ENCODE results near the gene TUBD1. TPM values are rescaled to one million over a fixed set of nuclear protein-coding genes. Genes with fewer than 3 reads are reported as not detected.
"Not testable (repeated sequence)": the region's sequence is repeated elsewhere in the genome, so short reads cannot be mapped to it uniquely, and the experiment has no call there.

Gene TUBD1
- polyA plus RNA-seq, 3 donors from 2014 or later, result 8.8 to 12.7 (median 10.1) TPM

DNA sequence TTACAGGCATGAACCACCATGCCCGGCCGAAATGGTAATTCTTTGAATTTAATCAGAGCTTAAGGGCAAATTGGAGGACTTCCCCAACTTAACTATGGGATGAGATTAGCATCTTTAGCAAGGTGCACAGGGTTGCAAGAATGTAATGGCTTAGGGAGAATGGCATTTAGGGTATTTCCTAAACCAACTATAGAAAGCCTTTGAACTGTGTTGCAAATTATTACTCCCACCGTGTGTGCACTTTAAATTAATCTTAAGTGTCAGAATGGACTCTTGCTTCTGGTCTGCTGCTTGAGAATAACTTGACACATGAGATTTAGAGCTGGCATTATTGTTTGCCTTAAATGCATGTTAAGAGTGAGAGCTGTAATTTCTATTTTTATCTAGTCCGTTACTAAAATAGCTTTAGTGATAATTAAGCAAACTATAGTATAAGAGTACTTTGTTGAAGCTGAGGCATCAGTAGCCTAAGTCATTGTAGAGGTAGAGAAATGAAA is 59.8 kb downstream of the TUBD1 start:
- H3K4me1 Mint-ChIP-seq, result peaks cover 44 to 59% of the 10 kb centered on the region in 2 donors
- no peak overlapping the region for H3K4me3 Mint-ChIP-seq
- H3K9me3 Mint-ChIP-seq, result no peaks in the 10 kb centered on the region
- H3K27ac Mint-ChIP-seq, result peak overlapping the region in 5 of 6 donors; percentile 7 to 72 (median 49)
- H3K27me3 Mint-ChIP-seq (ENCODE audit: low read depth in 3 of 3), result peaks cover 0 to 4% (median 0%) of the 10 kb centered on the region in 3 donors
- no peak for DNase-seq
- peaks cover 0 to 7% (median 3%) of the 10 kb centered on the region in 3 donors for H3K36me3 Mint-ChIP-seq

GRCh38 chr17:59830846-59831486 is 61.8 kb downstream of the TUBD1 start:
- H3K4me1 Mint-ChIP-seq, result peaks cover 43 to 57% of the 10 kb centered on the region in 2 donors
- no peak overlapping the region for H3K4me3 Mint-ChIP-seq
- H3K27me3 Mint-ChIP-seq (ENCODE audit: low read depth in 3 of 3), result no peaks in the 10 kb centered on the region
- DNase-seq, result no peak
- no peaks in the 10 kb centered on the region for H3K9me3 Mint-ChIP-seq
- peak overlapping the region; percentile 64 to 97 (median 80) for H3K27ac Mint-ChIP-seq
- peaks cover 0 to 16% (median 3%) of the 10 kb centered on the region in 3 donors for H3K36me3 Mint-ChIP-seq

GRCh38 chr17:59830007-59830630 is 62.6 kb downstream of the TUBD1 start:
- H3K36me3 Mint-ChIP-seq, result peaks cover 0 to 21% (median 3%) of the 10 kb centered on the region in 3 donors
- no peaks in the 10 kb centered on the region for H3K27me3 Mint-ChIP-seq (ENCODE audit: low read depth in 3 of 3)
- H3K27ac Mint-ChIP-seq, result peak overlapping the region; percentile 86 to 99 (median 95)
- H3K9me3 Mint-ChIP-seq, result no peaks in the 10 kb centered on the region
- peak overlapping the region; percentile 6 to 84 (median 36) for H3K4me3 Mint-ChIP-seq
- peaks cover 43 to 63% of the 10 kb centered on the region in 2 donors for H3K4me1 Mint-ChIP-seq
- DNase-seq, result no peak

- no peaks in the 10 kb centered on the region for H3K9me3 Mint-ChIP-seq
- H3K4me3 Mint-ChIP-seq, result peak overlapping the region; percentile 19 to 84 (median 76)
- H3K27ac Mint-ChIP-seq, result peak overlapping the region; percentile 86 to 99 (median 95)
- peaks cover 0 to 21% (median 3%) of the 10 kb centered on the region in 3 donors for H3K36me3 Mint-ChIP-seq
- no peaks in the 10 kb centered on the region for H3K27me3 Mint-ChIP-seq (ENCODE audit: low read depth in 3 of 3)
- peak; percentile 67 to 74 (median 68) for DNase-seq
- peaks cover 43 to 63% of the 10 kb centered on the region in 2 donors for H3K4me1 Mint-ChIP-seq
Measured at GRCh38 chr17:59829217-59830006, 63.3 kb downstream of the TUBD1 start.

DNA sequence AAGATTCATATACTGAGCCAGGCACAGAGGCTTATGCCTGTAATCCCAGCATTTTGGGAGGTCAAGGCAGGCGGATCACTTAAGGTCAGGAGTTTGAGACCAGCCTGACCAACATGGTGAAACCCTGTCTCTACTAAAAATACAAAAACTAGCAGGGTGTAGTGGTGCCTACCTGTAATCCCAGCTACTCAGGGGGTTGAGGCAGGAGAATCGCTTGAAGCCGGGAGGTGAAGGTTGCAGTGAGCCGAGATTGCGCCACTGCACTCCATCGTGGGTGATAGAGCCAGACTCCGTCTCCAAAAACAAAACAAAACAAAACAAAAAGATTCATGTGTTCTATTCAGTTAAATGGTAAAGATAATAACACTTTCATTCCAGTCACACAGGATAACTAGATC is 63.9 kb downstream of the TUBD1 start:
- H3K9me3 Mint-ChIP-seq; H3K27me3 Mint-ChIP-seq (ENCODE audit: low read depth in 3 of 3); DNase-seq: not testable (repeated sequence)
- Mint-ChIP-seq H3K4me3 (peak overlapping the region; percentile 19 to 84 (median 76)), H3K4me1 (peaks cover 43 to 63% of the 10 kb centered on the region in 2 donors), H3K27ac (peak overlapping the region; percentile 86 to 99 (median 95)), H3K36me3 (peaks cover 0 to 21% (median 3%) of the 10 kb centered on the region in 3 donors)

DNA sequence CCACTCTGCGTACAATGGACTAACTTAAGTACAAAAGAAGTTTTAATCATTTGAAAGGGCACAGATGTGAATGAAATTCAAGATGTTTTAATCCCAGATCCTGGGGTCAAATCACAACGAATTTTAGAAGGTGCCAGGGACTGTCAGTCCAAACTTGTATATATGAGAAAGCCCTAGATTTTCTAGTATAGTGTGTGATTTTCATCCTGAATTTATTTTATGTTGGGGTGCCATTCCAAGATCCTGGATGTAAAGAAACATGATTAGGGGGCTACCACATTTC is 64.3 kb downstream of the TUBD1 start:
- H3K4me1 Mint-ChIP-seq, result peaks cover 43 to 60% of the 10 kb centered on the region in 2 donors
- H3K27me3 Mint-ChIP-seq (ENCODE audit: low read depth in 3 of 3), result no peaks in the 10 kb centered on the region
- H3K36me3 Mint-ChIP-seq, result peaks cover 0 to 17% (median 0%) of the 10 kb centered on the region in 3 donors
- DNase-seq, result no peak
- peak overlapping the region; percentile 86 to 99 (median 95) for H3K27ac Mint-ChIP-seq
- H3K9me3 Mint-ChIP-seq, result no peaks in the 10 kb centered on the region
- H3K4me3 Mint-ChIP-seq, result peak overlapping the region in 3 of 5 donors; percentile 66 to 84 (median 77)

DNA sequence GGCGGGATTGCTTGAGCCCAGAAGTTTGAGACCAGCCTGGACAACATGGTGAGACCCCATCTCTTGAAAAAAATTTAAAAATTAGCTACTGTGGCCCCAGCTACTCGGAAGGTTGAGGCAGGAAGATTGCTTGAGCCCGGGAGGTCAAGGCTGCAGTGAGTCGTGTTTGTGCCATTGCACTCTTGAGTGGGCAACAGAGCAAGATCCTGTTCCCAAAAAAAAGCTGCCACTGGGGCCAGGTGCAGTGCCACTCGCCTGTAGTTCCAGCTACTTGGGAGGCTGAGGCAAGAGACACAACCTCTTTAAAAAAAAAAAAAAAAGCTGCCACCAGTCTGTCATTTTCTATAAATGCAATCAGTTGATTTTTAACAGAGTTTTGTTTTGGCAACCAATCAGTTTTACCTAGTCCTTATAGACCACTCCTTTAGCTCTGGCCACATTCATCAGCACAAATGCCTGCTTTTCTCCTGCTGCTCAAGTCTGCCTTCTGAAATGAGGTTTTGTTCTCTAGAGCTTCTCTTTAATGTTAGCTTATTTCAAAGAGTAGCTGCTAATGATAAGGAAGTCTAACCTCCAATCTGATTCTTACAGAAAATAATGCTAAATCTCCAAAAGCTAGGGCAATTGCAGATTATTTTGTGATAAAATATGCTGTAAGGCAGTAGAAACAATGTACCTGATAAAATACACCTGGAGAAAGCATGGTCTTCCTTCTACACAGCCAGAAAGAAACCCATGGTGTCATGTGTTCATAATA is 64.8 kb downstream of the TUBD1 start:
- H3K9me3 Mint-ChIP-seq, result no peaks in the 10 kb centered on the region
- peaks cover 0 to 17% (median under 1%) of the 10 kb centered on the region in 3 donors for H3K36me3 Mint-ChIP-seq
- no peaks in the 10 kb centered on the region for H3K27me3 Mint-ChIP-seq (ENCODE audit: low read depth in 3 of 3)
- peak overlapping the region in 2 of 5 donors; percentile 7 to 84 for H3K4me3 Mint-ChIP-seq
- peaks cover 43 to 55% of the 10 kb centered on the region in 2 donors for H3K4me1 Mint-ChIP-seq
- H3K27ac Mint-ChIP-seq, result peak overlapping the region; percentile 86 to 99 (median 95)
- no peak for DNase-seq

DNA sequence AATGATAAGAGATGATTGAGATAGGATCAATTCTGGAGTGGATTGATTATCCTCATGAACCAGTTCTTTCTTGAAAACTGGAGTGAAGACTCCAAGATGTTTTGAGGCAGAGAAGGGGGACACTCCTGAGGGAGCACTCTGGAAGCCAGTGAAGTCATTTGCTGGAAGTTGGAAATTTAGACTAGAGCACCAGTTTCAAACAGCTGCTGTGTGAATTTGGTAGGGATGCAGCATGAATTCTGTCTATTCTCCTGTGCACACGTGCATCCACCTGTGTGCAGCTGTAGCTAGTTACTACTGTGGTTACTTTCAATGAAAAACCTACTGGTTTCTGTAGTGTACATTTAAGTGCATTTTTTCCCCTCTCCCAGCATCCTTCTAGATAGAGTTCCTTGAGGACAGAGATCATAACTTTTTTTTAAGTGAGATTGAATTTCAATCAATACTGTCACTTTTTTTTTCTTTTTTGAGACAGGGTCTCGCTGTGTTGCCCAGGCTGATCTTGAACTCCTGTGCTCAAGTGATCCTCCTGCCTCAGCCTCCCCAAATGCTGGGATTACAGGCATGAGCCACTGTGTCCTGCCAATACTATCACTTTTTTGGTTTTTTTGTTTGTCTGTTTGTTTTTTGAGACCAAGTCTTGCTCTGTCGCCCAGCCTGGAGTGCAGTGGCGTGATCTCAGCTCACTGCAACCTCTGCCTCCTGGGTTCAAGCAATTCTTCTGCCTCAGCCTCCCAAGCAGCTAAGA is 65.9 kb downstream of the TUBD1 start:
- no peaks in the 10 kb centered on the region for H3K9me3 Mint-ChIP-seq
- peak overlapping the region in 1 of 5 donors; percentile 48 for H3K4me3 Mint-ChIP-seq
- H3K27ac Mint-ChIP-seq, result peak overlapping the region; percentile 42 to 77 (median 59)
- H3K4me1 Mint-ChIP-seq, result peaks cover 43 to 55% of the 10 kb centered on the region in 2 donors
- no peaks in the 10 kb centered on the region for H3K27me3 Mint-ChIP-seq (ENCODE audit: low read depth in 3 of 3)
- peaks cover 0 to 21% (median 6%) of the 10 kb centered on the region in 3 donors for H3K36me3 Mint-ChIP-seq
- DNase-seq, result no peak

- Mint-ChIP-seq H3K9me3 (no peaks in the 10 kb centered on the region), H3K27ac (peak overlapping the region; percentile 33 to 77 (median 59)), H3K36me3 (peaks cover 0 to 21% (median 6%) of the 10 kb centered on the region in 3 donors), H3K27me3 (ENCODE audit: low read depth in 3 of 3) (no peaks in the 10 kb centered on the region), H3K4me1 (peaks cover 37 to 49% of the 10 kb centered on the region in 2 donors), H3K4me3 (peak overlapping the region in 1 of 5 donors; percentile 30)
- no peak for DNase-seq
Measured at GRCh38 chr17:59825533-59826322, 67.0 kb downstream of the TUBD1 start.

DNA sequence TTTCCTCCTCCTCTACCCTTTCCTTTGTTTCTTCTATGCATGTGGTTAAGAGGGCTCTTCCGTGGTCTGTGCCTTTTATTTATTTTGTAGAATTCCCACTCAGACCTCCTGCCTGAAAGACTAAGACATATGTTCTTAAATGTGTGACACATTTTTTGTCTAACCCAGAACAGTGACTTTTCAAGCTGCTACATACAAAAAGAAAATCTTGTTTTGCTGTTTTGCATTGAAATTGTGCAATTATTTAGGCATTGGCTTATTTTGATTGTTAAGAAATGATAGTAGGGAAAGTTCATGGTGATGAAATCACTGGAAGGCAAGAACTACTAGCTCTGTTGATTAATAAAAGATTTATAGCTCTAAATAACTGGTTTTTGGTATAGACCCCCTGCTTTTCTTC is 76.8 kb downstream of the TUBD1 start:
- Mint-ChIP-seq H3K36me3 (peaks cover 4 to 36% (median 24%) of the 10 kb centered on the region in 3 donors), H3K4me3 (no peak overlapping the region), H3K4me1 (peaks cover 16 to 19% of the 10 kb centered on the region in 2 donors), H3K9me3 (no peaks in the 10 kb centered on the region), H3K27me3 (ENCODE audit: low read depth in 3 of 3) (no peaks in the 10 kb centered on the region), H3K27ac (peak overlapping the region in 1 of 6 donors; percentile 9)
- DNase-seq, result no peak

DNA sequence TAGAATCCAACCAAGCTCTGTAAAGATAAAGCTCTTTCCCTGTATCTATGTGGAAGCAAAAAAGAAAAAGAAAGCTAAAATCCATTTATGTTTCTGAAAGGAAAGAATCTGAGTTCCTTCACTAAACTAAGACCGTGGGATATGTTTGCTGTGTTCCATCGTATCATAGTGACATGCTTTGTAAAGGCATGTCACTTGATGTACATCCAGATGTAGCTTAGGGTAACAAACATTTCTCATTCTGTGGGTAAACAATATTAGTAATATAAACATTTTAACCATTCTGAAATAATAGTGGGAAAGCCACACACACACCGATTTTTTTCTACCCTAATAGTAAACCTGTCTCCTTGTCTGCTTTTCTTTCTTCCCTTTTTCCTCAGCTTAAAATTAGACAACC is 78.1 kb downstream of the TUBD1 start:
- Mint-ChIP-seq H3K27ac (peak overlapping the region in 1 of 6 donors; percentile 39), H3K36me3 (peaks cover 4 to 28% (median 19%) of the 10 kb centered on the region in 3 donors), H3K4me3 (no peak overlapping the region), H3K4me1 (peaks cover 16 to 19% of the 10 kb centered on the region in 2 donors), H3K9me3 (no peaks in the 10 kb centered on the region), H3K27me3 (ENCODE audit: low read depth in 3 of 3) (no peaks in the 10 kb centered on the region)
- DNase-seq, result no peak

- no peak for DNase-seq
- H3K4me3 Mint-ChIP-seq, result no peak overlapping the region
- peaks cover 4 to 28% (median 19%) of the 10 kb centered on the region in 3 donors for H3K36me3 Mint-ChIP-seq
- no peaks in the 10 kb centered on the region for H3K27me3 Mint-ChIP-seq (ENCODE audit: low read depth in 3 of 3)
- H3K27ac Mint-ChIP-seq, result peak overlapping the region in 1 of 6 donors; percentile 39
- H3K9me3 Mint-ChIP-seq, result no peaks in the 10 kb centered on the region
- peaks cover 16 to 19% of the 10 kb centered on the region in 2 donors for H3K4me1 Mint-ChIP-seq
Measured at GRCh38 chr17:59814276-59814675, 78.5 kb downstream of the TUBD1 start.
